AG10803 (cell line): Measurements from ENCODE around the gene BLOC1S4.

Source experiments
- DNase-seq: peaks from one replicate; pipeline ENCODE4 v3.0.0; 2010; ENCODE audit warnings: low read depth
- H3K4me3 ChIP-seq: 2 replicates; pipeline ENCODE4 v1.5.1; 2011; ENCODE audit warnings: mild to moderate bottlenecking, low read length, control low read depth
- CTCF ChIP-seq: conservative IDR thresholded peaks from 2 replicates; pipeline ENCODE4 v1.5.1; 2011; ENCODE audit warnings: mild to moderate bottlenecking, low read length, control low read depth, inconsistent platforms

The BLOC1S4 gene

GRCh38 chr4:6733358-6734164 lies 17.6 kb downstream of the BLOC1S4 start:
- no peak for DNase-seq
- no peak overlapping the region for H3K4me3 ChIP-seq
- TF ChIP-seq CTCF: no peak

- no peak overlapping the region for H3K4me3 ChIP-seq
- no peak for DNase-seq
- no peak for TF ChIP-seq CTCF
Measured at GRCh38 chr4:6734165-6734786, 18.3 kb downstream of the BLOC1S4 start.

- TF ChIP-seq CTCF: no peak
- DNase-seq: no peak
Measured at GRCh38 chr4:6739920-6740319, 23.9 kb downstream of the BLOC1S4 start.

GRCh38 chr4:6740347-6740746 lies 24.4 kb downstream of the BLOC1S4 start:
- no peak overlapping the region for H3K4me3 ChIP-seq
- TF ChIP-seq CTCF: no peak
- no peak for DNase-seq

More at GRCh38 chr4:6739920-6740319, 23.9 kb downstream of the BLOC1S4 start:
- no peak overlapping the region for H3K4me3 ChIP-seq

GRCh38 chr4:6742507-6742906 lies 26.5 kb downstream of the BLOC1S4 start:
- H3K4me3 ChIP-seq: no peak overlapping the region
- no peak for TF ChIP-seq CTCF

GRCh38 chr4:6742989-6743388 lies 27.0 kb downstream of the BLOC1S4 start:
- TF ChIP-seq CTCF: no peak
- no peak for DNase-seq
- H3K4me3 ChIP-seq: no peak overlapping the region

More at GRCh38 chr4:6742507-6742906, 26.5 kb downstream of the BLOC1S4 start:
- no peak for DNase-seq
